C4-2B (cell line): ENCODE data around the gene SMIM13.

Experiments
- H3K27ac ChIP-seq: fragments of 450-650 bp; 2 replicates; pipeline ENCODE4 v1.5.1; 2017
- ZFX ChIP-seq: fragments of 450-650 bp; IDR thresholded peaks from 2 replicates; pipeline ENCODE4 v1.6.1; 2017
- TF ChIP-seq, protein P1 (sequence below): fragments of 450-650 bp; conservative IDR thresholded peaks from 2 replicates; pipeline ENCODE4 v1.5.1; 2017; ENCODE audit warnings: mild to moderate bottlenecking

Gene SMIM13

DNA sequence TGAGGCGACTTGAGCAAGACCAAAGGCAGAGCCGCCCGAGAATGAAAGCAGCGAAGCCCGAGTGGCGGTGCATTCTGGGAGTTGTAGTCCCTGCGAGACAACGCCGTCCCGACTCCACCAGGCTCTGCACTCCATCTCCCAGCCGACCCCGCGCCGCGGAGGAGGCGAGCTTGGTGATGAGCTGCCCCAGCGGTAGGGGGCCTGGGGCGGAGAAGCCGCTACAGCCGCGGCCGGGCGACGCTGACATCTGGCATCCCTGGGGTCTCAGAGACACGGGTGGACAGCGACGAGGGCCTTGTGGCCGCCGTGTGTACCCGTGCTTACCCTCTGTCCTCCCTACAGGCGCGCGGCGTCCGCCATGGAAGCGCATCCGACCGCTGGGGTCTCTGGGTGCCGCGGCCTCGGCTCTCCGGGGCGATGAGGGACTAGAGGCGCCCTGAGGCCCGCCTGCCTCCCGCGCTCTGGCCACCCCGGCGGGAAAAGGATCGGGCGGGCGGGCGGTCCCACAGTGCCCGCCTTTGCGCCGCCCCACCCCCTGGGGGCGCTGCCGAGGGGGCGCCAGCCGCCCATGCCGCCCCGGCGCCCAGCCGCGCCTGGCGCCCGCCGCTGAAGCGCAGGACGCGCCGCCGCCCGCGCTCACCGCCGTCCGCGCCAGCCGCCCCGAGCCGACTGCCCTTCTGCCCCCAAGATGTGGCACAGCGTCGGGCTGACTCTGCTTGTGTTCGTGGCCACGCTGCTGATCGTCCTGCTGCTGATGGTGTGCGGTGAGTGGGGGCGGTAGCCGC lies at the start of gene SMIM13:
Gene SMIM13, plus strand, starts transcription at position 209 of the 785 bp plus-strand sequence. Its CDS starts 480 bp downstream, at position 689.
- peak within 1 kb of the TSS; percentile 92 for H3K27ac ChIP-seq
- peak; percentile 78 for TF ChIP-seq ZFX
- TF ChIP-seq, protein P1, sequence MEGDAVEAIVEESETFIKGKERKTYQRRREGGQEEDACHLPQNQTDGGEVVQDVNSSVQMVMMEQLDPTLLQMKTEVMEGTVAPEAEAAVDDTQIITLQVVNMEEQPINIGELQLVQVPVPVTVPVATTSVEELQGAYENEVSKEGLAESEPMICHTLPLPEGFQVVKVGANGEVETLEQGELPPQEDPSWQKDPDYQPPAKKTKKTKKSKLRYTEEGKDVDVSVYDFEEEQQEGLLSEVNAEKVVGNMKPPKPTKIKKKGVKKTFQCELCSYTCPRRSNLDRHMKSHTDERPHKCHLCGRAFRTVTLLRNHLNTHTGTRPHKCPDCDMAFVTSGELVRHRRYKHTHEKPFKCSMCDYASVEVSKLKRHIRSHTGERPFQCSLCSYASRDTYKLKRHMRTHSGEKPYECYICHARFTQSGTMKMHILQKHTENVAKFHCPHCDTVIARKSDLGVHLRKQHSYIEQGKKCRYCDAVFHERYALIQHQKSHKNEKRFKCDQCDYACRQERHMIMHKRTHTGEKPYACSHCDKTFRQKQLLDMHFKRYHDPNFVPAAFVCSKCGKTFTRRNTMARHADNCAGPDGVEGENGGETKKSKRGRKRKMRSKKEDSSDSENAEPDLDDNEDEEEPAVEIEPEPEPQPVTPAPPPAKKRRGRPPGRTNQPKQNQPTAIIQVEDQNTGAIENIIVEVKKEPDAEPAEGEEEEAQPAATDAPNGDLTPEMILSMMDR: peak; percentile 92

DNA sequence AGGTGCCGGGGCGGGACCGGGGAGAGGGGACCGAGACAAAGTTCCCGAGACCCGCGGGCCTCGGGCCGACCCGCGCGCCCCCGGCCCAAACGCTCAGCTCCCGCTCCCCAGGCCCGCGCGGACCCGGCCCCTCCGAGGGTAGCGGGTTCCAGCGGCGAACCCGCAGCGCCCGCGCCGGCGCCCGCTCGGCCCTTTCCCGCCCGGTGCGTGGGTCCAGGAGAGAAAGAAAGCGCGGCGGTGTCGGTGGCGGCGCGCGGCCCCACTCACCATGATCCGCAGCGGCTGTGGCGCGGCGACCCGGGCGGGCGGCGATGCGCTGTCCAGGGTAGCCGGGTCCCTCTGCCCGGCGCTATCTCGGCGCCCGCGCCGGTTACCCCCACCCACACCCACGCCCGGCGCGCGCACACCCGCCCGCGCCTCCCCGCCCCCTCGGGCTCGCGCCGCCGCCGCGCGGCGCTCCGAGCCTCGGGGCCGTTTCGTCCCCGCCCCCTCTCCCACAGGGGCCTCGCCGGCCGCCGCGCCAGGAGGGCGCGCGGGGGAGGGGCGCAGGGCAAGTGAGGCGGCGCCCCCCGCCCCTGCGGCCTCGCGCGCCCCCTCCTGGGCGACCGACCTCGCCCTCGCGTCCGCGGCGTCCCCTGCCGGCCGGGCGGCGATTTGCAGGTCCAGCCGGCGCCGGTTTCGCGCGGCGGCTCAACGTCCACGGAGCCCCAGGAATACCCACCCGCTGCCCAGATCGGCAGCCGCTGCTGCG lies 49.5 kb upstream of the SMIM13 start, which contains the start of gene ELOVL2:
Gene ELOVL2, minus strand, starts transcription at position 345 of the 751 bp plus-strand sequence. Its CDS starts 75 bp downstream, at position 270.
- H3K27ac ChIP-seq: peak within 1 kb of the TSS; percentile 72
- TF ChIP-seq, protein P1: peak; percentile 74
- no peak for TF ChIP-seq ZFX

DNA sequence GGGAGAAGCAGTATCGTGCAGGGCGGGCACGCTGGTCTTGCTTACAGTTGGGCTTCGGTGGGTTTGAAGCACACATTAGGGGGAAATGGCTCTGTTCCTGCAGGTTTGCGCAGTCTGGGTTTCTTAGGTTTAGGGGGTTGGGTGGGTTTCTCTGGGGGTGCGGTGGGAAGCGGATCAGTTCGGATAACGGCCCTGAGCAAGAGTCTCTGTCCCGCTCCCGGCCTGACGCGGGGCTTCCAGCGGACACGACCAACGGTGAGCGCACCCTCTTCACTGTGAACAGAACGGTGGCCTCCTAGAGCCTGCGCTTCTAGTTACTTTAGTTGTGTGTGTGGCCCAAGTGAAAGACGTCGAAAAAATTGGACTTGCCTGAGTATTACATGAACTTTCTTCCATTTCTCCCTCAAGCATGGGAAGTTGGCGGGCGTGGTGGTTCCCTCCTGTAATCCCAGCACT lies 48.9 kb upstream of the SMIM13 start:
- no peak for TF ChIP-seq ZFX
- TF ChIP-seq, protein P1: peak; percentile 39
- peak overlapping the region; percentile 72 for H3K27ac ChIP-seq

DNA sequence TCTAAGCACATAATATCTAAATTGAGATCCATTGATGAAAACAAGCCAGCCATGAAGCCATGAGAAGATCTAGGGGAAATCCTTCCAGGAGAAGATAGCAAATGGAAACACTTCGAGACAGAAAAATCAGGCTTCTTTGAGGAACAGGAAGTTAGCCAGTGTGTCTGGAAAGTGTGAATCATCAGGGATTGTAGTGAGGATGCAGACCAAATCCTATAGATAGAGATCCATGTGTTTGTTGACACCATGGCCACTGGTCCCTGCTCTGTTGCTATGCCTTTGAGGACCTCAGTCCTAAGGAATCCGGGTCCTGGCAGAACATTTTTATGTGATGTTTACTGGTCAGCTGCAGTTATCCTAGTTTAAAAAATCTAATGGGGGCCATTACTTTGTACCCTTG lies 42.9 kb upstream of the SMIM13 start:
- TF ChIP-seq, protein P1: no peak
- no peak for TF ChIP-seq ZFX
- no peak overlapping the region for H3K27ac ChIP-seq

DNA sequence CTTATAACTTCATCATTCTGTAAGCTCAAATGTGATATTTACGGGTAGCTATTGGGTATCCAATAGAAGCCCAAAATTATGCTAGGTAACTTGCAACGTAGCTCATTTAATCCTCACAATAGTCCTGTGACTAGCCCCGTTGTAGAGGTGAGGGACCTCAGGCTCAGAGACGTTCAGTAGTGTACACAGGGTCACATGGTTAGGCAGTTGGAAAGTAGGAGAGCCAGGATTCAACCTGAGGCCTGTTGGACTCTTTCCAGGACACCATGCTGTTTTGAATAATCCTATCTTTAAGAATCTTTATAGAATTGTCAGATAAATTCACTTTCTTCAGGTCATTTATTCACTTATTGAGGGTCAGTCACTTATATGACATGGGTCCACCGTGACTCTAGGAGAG lies 40.3 kb upstream of the SMIM13 start:
- no peak for TF ChIP-seq ZFX
- TF ChIP-seq, protein P1: no peak
- peak overlapping the region; percentile 37; the same call in 1 of the 2 replicates for H3K27ac ChIP-seq

DNA sequence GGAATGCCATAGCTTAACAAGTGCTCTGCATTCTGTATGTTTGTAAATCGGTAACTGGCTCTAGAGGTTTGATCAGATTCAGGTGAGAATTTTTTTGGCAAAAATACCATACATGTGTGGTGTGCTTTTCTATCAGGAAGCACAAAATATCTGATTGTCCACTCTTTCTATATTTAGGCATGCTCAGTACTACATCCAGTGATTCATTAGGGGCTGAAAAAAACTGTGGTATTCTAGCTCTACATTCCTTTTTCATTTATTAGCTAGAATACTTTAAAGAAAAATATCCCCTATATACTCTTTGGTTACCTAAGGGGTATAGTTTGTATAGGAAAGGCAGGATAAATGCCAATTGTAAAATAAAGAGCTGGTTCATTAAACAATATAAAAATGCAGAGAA lies 38.9 kb upstream of the SMIM13 start:
- peak overlapping the region; percentile 88 for H3K27ac ChIP-seq
- TF ChIP-seq, protein P1: no peak
- no peak for TF ChIP-seq ZFX
